Measurements from ENCODE around the gene TSHZ2. TPM values are rescaled to one million over a fixed set of nuclear protein-coding genes. Genes with fewer than 3 reads are reported as not detected.

TSHZ2 gene, protein sequence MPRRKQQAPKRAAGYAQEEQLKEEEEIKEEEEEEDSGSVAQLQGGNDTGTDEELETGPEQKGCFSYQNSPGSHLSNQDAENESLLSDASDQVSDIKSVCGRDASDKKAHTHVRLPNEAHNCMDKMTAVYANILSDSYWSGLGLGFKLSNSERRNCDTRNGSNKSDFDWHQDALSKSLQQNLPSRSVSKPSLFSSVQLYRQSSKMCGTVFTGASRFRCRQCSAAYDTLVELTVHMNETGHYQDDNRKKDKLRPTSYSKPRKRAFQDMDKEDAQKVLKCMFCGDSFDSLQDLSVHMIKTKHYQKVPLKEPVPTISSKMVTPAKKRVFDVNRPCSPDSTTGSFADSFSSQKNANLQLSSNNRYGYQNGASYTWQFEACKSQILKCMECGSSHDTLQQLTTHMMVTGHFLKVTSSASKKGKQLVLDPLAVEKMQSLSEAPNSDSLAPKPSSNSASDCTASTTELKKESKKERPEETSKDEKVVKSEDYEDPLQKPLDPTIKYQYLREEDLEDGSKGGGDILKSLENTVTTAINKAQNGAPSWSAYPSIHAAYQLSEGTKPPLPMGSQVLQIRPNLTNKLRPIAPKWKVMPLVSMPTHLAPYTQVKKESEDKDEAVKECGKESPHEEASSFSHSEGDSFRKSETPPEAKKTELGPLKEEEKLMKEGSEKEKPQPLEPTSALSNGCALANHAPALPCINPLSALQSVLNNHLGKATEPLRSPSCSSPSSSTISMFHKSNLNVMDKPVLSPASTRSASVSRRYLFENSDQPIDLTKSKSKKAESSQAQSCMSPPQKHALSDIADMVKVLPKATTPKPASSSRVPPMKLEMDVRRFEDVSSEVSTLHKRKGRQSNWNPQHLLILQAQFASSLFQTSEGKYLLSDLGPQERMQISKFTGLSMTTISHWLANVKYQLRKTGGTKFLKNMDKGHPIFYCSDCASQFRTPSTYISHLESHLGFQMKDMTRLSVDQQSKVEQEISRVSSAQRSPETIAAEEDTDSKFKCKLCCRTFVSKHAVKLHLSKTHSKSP (N-terminal part only)
- total RNA-seq (10 to 100 TPM in 2 of 9 donors, 1 to 10 TPM in 7; 2.3 to 12.1 (median 5.0) TPM), polyA plus RNA-seq (1 to 10 TPM; 1.8 to 2.3 TPM)
- long read RNA-seq, donor 1, partial matches to known transcripts, result 2 of 3 reads
- long read RNA-seq, donor 1, other reads (novel, unspliced or antisense), result 1 of 3 reads
- long read RNA-seq, donor 2, partial matches to known transcripts, result 3 of 6 reads
- long read RNA-seq, donor 2, other reads (novel, unspliced or antisense), result 3 of 6 reads
- long read RNA-seq, donor 3, result 0 reads

DNA sequence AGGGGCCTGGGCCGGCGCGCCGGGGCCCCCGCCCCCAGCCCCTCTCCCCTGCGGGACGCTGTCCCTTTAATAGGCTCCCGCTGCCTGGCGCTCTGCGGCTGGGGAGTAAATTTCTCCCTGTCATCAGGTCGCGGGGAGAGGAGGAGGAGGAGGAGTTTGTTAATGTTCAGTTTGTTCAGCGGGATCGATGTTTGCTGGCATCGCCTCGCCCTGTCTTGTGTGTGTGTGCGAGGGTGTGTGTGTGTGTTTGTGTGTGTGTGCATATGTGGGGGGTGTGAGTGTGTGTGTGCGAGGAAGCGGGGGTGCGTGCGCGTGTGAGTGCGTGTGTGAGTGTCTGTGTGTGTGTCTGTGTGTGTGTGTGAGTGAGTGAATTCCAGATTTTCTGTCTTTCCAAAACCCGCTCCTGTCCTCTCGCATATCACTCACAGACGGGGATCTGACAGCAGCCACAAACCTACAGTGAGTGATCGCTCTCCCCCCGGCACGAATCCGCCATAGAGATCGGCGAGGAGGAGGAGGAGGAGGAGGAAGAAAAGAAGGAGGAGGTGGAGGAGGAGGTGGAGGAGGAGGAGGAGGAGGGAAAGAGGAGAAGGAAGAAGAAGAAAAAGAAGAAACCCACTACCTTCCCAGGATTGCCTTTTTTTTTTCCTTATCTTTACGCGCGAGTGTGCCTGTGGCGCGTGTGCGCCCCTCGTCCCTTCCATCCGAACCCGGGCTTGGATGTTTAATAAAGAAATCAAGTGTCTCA is at the start of gene TSHZ2:
Gene TSHZ2 (plus strand): TSS at position 169 of the 748 bp plus-strand sequence. CDS start 936 bp downstream, outside the sequence.
- Histone ChIP-seq H3K4me3 (peak within 1 kb of the TSS; percentile 14 to 75 (median 60)), H3K4me1 (peaks cover 0 to 17% (median 0%) of the 10 kb centered on the region in 12 donors), H3K36me3 (no peaks in the 10 kb centered on the region), H3K27ac (peak within 1 kb of the TSS in 10 of 12 donors; percentile 24 to 79 (median 64)), H3K9me3 (no peaks in the 10 kb centered on the region), H3K27me3 (peaks cover 0 to 33% (median 17%) of the 10 kb centered on the region in 9 donors)
- TF ChIP-seq, protein P1, sequence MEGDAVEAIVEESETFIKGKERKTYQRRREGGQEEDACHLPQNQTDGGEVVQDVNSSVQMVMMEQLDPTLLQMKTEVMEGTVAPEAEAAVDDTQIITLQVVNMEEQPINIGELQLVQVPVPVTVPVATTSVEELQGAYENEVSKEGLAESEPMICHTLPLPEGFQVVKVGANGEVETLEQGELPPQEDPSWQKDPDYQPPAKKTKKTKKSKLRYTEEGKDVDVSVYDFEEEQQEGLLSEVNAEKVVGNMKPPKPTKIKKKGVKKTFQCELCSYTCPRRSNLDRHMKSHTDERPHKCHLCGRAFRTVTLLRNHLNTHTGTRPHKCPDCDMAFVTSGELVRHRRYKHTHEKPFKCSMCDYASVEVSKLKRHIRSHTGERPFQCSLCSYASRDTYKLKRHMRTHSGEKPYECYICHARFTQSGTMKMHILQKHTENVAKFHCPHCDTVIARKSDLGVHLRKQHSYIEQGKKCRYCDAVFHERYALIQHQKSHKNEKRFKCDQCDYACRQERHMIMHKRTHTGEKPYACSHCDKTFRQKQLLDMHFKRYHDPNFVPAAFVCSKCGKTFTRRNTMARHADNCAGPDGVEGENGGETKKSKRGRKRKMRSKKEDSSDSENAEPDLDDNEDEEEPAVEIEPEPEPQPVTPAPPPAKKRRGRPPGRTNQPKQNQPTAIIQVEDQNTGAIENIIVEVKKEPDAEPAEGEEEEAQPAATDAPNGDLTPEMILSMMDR (IDR thresholded peaks at IDR 0.05), result no peak
- peak in 1 of 2 donors; percentile 16 for TF ChIP-seq POLR2A (IDR thresholded peaks at IDR 0.05)
- 0 to 2% (median 1%) methylated on average over 33 to 40 of the region's 41 CpGs for WGBS, 4 donors
- intact Hi-C loops (cut with DNase I), result loop anchor here in 1 of 10 donors (5.0 kb wide), 1 partner anchor 245 kb away; no protein-coding TSS in a partner anchor
- DNase-seq (peak in 4 of 5 donors; percentile 14 to 64 (median 42)), ATAC-seq (peak in 3 of 4 donors; percentile 52 to 68 (median 64))

DNA sequence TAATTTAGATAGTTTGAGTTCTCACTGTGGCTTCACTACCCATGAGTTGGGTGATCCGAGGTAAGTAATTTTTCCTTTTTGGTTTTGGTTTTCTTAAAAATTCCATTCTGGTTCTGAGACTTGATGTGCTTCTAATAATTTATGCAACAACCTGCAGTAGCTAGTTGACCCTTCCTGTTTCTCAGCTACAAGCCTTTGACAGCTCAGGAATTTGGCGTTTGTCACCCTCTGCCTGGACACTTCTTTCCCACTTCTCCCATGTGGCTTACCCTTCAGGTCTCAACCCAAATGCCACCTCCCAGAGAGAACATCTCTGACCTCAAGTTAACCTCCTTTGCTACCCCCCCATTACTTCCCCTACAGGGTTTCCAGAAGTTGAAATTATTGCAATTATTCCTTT is 49.7 kb upstream of the TSHZ2 start:
- H3K4me3 ChIP-seq, result no peak overlapping the region
- DNase-seq, result no peak
- no peaks in the 10 kb centered on the region for H3K27me3 ChIP-seq
- TF ChIP-seq POLR2A (IDR thresholded peaks at IDR 0.05), result no peak
- TF ChIP-seq, protein P1 (IDR thresholded peaks at IDR 0.05), result no peak
- no peaks in the 10 kb centered on the region for H3K36me3 ChIP-seq
- intact Hi-C loops (cut with DNase I), result no loop called here
- H3K4me1 ChIP-seq, result peaks cover 0 to 3% (median 0%) of the 10 kb centered on the region in 12 donors
- no peak overlapping the region for H3K27ac ChIP-seq
- WGBS, 4 donors, result 62 to 69% (median 66%) methylated on average over 2 of the region's 2 CpGs
- H3K9me3 ChIP-seq, result no peaks in the 10 kb centered on the region
- no peak for ATAC-seq

DNA sequence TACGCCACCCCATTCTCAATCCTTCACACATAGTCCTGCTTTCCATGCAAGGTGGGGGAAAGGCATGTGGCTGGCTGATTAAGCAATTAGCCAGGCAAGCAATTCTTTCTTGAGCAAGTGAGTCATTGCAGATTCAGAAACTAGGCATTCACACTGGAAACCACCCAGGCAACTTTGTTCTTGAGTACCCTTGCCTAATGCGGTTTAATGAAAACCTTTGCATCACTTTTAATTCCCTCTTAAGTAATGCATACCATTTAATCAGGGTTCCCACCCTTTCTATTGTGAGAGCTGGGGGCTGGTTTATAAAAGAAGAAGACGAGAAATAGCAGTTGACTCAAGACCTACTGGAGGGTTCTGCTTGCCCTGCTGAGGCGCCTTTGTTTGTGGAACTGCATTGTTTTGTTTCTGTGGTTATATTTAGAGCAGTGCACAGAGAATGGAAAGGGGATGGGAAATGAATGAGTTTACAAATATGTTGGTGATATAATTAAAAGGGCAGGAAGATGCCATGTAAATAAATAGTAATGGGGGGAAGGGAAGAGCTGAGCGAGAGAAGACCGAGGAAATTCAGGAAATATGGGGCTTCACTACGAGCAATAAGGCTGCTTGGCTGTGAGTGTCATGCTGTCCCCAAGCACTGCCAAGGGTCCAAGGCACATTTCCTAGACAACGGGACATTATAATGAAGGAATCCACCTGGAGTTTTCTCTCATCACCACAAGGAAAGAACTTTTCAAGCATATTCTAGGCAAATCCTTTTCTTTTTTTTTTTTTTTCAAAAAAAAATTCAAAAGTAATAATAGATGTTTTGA is 48.8 kb upstream of the TSHZ2 start:
- peaks cover 0 to 3% (median 0%) of the 10 kb centered on the region in 12 donors for H3K4me1 ChIP-seq
- no peak overlapping the region for H3K4me3 ChIP-seq
- no peak for TF ChIP-seq POLR2A (IDR thresholded peaks at IDR 0.05)
- TF ChIP-seq, protein P1 (IDR thresholded peaks at IDR 0.05), result no peak
- intact Hi-C loops (cut with DNase I), result no loop called here
- H3K9me3 ChIP-seq, result no peaks in the 10 kb centered on the region
- H3K27me3 ChIP-seq, result no peaks in the 10 kb centered on the region
- DNase-seq, result no peak
- H3K36me3 ChIP-seq, result no peaks in the 10 kb centered on the region
- WGBS, 4 donors, result 59 to 69% (median 63%) methylated on average over 8 of the region's 8 CpGs
- H3K27ac ChIP-seq, result no peak overlapping the region
- ATAC-seq, result peak in 1 of 4 donors; percentile 18

All from heart left ventricle (tissue), 16 donors.